Measurements from ENCODE around the gene GALNT9.

The GALNT9 gene

GRCh38 chr12:132347176-132347855 is 17.9 kb upstream of the GALNT9 start:
- no peak overlapping the region for H3K4me3 ChIP-seq (ENCODE audit: low read depth, low read length)
- CTCF ChIA-PET: no interaction called here
- no peak for TF ChIP-seq CTCF (IDR thresholded peaks at IDR 0.05; ENCODE audit: insufficient read depth, low read length, missing control alignments)
- no peak for DNase-seq (ENCODE audit: low read depth, low spot score)
- POLR2A ChIA-PET: no interaction called here

GRCh38 chr12:132346471-132347175 is 17.2 kb upstream of the GALNT9 start:
- no peak for DNase-seq (ENCODE audit: low read depth, low spot score)
- TF ChIP-seq CTCF (IDR thresholded peaks at IDR 0.05; ENCODE audit: insufficient read depth, low read length, missing control alignments): no peak
- no peak overlapping the region for H3K4me3 ChIP-seq (ENCODE audit: low read depth, low read length)
- CTCF ChIA-PET: no interaction called here
- POLR2A ChIA-PET: no interaction called here

GRCh38 chr12:132345561-132346200 is 16.3 kb upstream of the GALNT9 start:
- DNase-seq (ENCODE audit: low read depth, low spot score): no peak
- POLR2A ChIA-PET: no interaction called here
- H3K4me3 ChIP-seq (ENCODE audit: low read depth, low read length): no peak overlapping the region
- TF ChIP-seq CTCF (IDR thresholded peaks at IDR 0.05; ENCODE audit: insufficient read depth, low read length, missing control alignments): no peak
- CTCF ChIA-PET: no interaction called here

GRCh38 chr12:132345126-132345525 is 15.7 kb upstream of the GALNT9 start:
- no peak overlapping the region for H3K4me3 ChIP-seq (ENCODE audit: low read depth, low read length)
- CTCF ChIA-PET: no interaction called here
- POLR2A ChIA-PET: no interaction called here
- no peak for TF ChIP-seq CTCF (IDR thresholded peaks at IDR 0.05; ENCODE audit: insufficient read depth, low read length, missing control alignments)
- no peak for DNase-seq (ENCODE audit: low read depth, low spot score)

GRCh38 chr12:132344601-132345000 is 15.2 kb upstream of the GALNT9 start:
- DNase-seq (ENCODE audit: low read depth, low spot score): no peak
- POLR2A ChIA-PET: no interaction called here
- H3K4me3 ChIP-seq (ENCODE audit: low read depth, low read length): no peak overlapping the region
- CTCF ChIA-PET: no interaction called here
- TF ChIP-seq CTCF (IDR thresholded peaks at IDR 0.05; ENCODE audit: insufficient read depth, low read length, missing control alignments): no peak

GRCh38 chr12:132344181-132344580 is 14.8 kb upstream of the GALNT9 start:
- ChIA-PET CTCF (no interaction called here), POLR2A (no interaction called here)
- no peak for DNase-seq (ENCODE audit: low read depth, low spot score)
- TF ChIP-seq CTCF (IDR thresholded peaks at IDR 0.05; ENCODE audit: insufficient read depth, low read length, missing control alignments): no peak
- no peak overlapping the region for H3K4me3 ChIP-seq (ENCODE audit: low read depth, low read length)

Data from AG04449 (cell line).